Activated CD8-positive, alpha-beta memory T cell treated with anti-CD3 and anti-CD28 coated beads for 4 hours (primary cell): ENCODE measurements around the gene EN2.

Experiments
- DNase-seq, 2 donors: peaks; one replicate each; pipeline ENCODE4 v3.0.0-alpha.2; 2020; ENCODE audit warnings: low read depth in 2 of 2

The EN2 gene

GRCh38 chr7:155486783-155487508 lies 29.0 kb downstream of the EN2 start:
- no peak for DNase-seq

- no peak for DNase-seq
Measured at GRCh38 chr7:155487509-155488482, 29.9 kb downstream of the EN2 start.

GRCh38 chr7:155488483-155489127 lies 30.7 kb downstream of the EN2 start:
- DNase-seq: no peak

GRCh38 chr7:155489158-155489840 lies 31.4 kb downstream of the EN2 start:
- DNase-seq: no peak

- no peak for DNase-seq
Measured at GRCh38 chr7:155489862-155490696, 32.1 kb downstream of the EN2 start.

GRCh38 chr7:155490697-155491628 lies 33.0 kb downstream of the EN2 start:
- DNase-seq: no peak

- no peak for DNase-seq
Measured at GRCh38 chr7:155491812-155492211, 33.9 kb downstream of the EN2 start.

- DNase-seq: no peak
Measured at GRCh38 chr7:155493744-155494538, 36.0 kb downstream of the EN2 start.

GRCh38 chr7:155494551-155494950 lies 36.6 kb downstream of the EN2 start:
- DNase-seq: no peak

GRCh38 chr7:155495440-155496248 lies 37.7 kb downstream of the EN2 start:
- DNase-seq: no peak

- DNase-seq: no peak
Measured at GRCh38 chr7:155496267-155497005, 38.5 kb downstream of the EN2 start.

- DNase-seq: no peak
Measured at GRCh38 chr7:155497149-155497901, 39.4 kb downstream of the EN2 start.

- no peak for DNase-seq
Measured at GRCh38 chr7:155505422-155505793, 47.5 kb downstream of the EN2 start.

- DNase-seq: no peak
Measured at GRCh38 chr7:155506854-155507337, 49.0 kb downstream of the EN2 start.

GRCh38 chr7:155507576-155507975 lies 49.6 kb downstream of the EN2 start:
- DNase-seq: no peak
